Activated T-helper 1 cell treated with anti-CD3 and anti-CD28 coated beads, Interleukin-2, amount 50 U/mL, for 16 hours (primary cell): ENCODE results near the gene PHRF1.

Experiments used
- DNase-seq, 2 donors: peaks; one replicate each; pipeline ENCODE4 v3.0.0-alpha.2; 2020; ENCODE audit warnings: low read depth in 1 of 2, low spot score in 1 of 2

Gene PHRF1

DNA sequence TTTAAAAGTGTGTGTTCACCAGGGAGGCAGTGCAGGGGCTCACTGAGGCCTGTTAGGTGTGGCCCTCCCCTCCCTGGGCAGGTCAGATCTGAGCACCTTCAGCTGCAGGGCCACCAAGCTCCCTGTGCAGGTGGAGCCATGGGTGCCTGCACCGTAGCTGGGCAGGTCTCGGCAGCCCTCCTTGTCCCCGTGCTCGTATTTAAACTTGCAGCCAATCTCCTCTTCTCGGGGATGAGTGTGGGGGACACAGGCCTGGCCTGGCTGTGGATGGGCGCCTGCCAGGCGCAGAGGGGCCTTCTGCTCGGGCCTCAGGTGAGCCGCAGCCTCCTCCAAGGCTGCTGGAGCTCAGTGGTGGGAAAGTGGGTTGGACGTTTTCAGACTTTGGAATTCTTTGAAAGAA is 19.1 kb downstream of the PHRF1 start:
- DNase-seq: no peak

DNA sequence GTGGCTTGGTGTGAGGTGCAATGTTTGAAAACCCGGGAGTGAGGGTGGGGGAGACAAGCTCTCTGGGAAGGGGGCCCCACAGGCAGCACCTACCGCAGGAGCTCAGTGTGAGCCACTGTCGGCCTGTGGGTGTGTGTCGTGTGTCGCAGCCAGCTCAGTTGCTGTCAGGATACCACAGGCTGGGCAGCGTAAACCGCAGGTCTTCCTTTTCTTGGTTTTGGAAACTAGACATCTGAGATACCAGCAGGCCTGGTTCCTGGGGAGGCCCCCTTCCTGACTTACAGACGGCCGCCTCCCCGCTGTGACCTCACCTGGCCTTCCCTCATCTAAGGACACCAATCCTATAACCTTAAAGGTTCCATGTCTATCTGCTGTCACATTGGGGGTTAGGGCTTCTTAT is 20.1 kb downstream of the PHRF1 start:
- DNase-seq: no peak

GRCh38 chr11:597166-597725 is 21.0 kb downstream of the PHRF1 start:
- DNase-seq: no peak

DNA sequence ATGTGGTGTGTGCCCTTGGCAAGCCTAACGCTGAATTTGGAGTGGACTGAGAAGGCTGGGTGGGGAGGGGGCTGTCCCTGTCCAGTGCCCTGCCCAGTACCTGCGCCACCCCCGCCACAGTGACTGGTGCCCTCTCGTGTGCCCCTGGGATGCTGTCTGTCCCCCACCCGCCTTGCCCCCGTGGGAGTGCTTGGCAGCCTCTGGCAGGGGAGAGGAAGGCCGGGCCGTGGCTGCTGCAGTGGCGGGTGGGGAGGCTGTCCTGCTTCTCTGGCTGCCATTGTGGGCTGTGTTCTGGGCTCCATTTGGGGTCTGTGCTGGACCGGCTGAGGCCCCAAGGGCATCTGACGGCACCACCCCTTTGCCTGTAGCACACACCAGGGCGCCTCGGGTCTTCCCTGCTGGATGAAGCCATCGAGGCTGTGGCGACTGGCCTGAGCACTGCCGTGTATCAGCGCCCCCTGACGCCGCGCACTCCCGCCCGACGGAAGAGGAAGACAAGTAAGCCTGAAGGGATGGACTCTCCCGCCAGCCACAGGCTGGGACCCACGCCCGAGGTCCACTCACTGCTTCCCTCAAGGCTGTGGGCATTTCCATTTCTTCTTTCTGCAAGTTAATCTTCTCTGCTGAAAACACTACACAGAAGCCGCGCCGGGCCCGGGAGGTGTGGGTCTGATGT is 21.9 kb downstream of the PHRF1 start:
- no peak for DNase-seq

- DNase-seq: no peak
These were observed 25.4 kb downstream of the PHRF1 start for GRCh38 chr11:601573-602245.

- DNase-seq: no peak
These were observed 26.9 kb downstream of the PHRF1 start for GRCh38 chr11:603154-603553.

DNA sequence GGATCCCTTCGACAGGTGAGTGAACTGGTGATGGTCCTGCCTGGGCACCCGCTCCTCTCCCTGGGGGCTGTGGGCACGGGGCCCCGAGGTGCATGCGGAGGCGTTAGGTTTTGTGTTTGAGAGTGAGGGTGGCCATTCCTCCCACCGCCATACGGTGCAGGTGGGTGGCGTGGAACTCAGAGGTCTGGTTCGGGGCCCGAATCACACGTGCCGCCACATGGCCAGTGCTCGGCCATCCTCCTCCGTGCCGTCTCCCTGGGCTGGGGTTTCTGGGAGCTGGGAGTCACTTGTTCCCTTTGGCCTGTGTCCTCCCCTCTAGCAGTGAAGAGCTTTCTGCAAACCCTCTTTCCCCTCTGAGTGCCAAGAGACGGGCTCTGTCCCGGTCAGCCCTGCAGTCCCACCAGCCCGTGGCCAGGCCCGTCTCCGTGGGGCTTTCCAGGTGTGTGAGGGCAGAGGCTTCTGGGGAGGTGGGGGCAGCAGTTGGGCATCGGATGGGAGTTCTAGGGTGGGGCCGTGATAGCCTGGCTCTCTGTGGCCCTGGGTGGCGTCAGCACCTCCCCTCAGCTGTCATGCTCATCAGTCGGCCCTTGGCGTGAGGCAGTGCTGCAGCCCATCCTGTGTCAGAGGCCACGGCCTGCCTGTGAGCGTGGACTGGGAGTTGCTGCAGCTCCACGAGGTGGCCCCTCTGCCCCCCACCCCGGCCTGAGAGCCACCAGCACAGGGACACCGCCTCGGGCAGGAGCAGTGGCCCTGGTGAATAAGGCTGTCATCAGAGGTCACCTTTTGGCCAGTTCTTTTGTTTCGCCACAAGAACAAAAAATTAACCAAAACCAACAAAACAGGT is 29.2 kb downstream of the PHRF1 start:
- DNase-seq: no peak

- DNase-seq: no peak
These were observed 30.0 kb downstream of the PHRF1 start for GRCh38 chr11:606245-606644.

DNA sequence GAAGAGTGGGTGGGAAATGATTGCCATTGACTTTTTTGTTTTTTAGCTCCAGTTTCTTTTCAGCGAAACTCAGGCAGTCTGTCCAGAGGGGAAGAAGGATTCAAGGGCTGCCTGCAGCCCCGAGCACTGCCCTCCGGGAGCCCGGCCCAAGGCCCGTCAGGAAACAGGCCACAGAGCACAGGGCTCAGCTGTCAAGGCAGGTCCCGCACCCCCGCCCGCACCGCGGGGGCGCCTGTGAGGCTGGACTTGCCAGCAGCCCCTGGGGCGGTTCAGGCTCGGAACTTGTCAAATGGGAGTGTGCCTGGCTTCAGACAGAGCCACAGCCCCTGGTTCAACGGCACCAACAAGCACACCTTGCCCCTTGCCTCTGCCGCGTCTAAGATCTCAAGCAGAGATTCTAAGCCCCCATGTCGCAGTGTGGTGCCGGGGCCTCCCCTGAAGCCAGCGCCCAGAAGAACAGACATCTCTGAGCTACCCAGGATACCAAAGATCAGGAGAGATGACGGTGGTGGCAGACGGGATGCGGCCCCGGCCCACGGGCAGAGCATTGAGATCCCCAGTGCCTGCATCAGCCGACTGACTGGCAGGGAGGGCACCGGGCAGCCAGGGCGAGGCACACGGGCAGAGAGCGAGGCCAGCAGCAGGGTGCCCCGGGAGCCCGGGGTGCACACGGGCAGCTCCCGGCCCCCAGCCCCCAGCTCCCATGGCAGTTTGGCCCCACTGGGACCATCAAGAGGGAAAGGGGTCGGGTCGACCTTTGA is 30.9 kb downstream of the PHRF1 start:
- DNase-seq: no peak

- DNase-seq: no peak
These were observed 31.8 kb downstream of the PHRF1 start for GRCh38 chr11:607971-608659.

GRCh38 chr11:608791-609251 is 32.6 kb downstream of the PHRF1 start:
- no peak for DNase-seq

GRCh38 chr11:609341-609811 is 33.1 kb downstream of the PHRF1 start:
- DNase-seq: no peak

DNA sequence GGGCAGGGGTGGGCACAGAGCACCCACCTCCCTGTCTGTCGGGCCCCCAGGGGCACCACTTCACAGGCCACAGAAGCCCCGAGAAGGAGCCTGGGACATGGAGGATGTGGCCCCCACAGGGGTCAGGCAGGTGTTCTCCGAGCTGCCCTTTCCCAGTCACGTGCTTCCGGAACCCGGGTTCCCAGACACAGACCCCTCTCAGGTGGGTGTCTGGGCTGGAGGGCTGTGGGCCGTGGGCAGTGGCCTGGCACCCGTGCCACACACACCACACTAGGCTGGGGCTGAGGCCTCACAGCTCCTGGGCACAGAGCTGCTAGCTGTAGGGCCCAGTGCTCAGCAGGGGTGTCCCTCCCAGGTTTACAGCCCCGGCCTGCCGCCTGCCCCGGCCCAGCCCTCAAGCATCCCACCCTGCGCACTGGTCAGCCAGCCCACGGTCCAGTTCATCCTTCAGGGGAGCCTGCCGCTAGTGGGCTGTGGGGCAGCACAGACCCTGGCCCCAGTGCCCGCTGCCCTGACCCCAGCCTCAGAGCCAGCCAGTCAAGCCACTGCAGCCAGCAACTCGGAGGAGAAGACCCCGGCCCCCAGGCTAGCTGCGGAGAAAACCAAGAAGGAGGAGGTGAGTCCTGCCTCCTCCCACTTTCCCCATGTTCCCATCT is 34.0 kb downstream of the PHRF1 start:
- DNase-seq: no peak

- DNase-seq: no peak
These were observed 35.0 kb downstream of the PHRF1 start for GRCh38 chr11:611001-611996.

DNA sequence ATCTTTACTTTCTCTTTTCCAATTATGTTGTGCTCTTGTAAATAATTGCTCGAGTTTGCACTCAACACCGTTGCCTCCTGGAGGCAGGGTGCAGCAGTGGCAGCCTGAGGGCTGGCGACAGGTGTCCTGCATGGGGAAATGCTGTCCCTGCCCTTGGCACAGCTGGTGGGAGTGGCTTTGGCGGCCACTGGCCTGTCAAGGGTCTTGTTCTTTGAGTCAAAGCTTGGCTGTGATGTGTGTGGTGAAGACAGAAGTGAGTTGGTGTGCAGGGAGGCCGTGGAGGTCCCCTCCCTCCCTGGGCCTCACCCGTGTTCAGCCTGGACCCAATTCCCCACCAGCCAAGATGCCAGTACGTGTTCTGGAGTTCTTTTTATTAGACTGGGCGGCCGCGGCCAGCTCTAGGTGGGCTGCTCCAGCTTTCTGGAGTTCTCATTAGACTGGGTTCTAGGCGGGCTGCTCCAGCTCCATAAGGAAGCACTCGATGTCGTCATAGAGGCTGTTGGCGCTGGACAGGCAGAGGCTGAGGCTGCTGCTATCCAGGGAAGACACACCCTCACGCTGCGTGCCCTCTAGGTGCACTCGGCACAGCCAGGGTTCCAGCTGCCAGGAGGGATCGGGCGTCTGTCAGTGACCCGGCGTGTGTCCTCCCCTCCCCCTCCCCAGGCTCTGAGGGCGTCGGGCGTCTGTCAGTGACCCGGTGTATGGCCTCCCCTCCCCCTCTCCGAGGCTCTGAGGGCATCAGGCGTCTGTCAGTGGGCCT is 36.1 kb downstream of the PHRF1 start:
- DNase-seq: no peak

DNA sequence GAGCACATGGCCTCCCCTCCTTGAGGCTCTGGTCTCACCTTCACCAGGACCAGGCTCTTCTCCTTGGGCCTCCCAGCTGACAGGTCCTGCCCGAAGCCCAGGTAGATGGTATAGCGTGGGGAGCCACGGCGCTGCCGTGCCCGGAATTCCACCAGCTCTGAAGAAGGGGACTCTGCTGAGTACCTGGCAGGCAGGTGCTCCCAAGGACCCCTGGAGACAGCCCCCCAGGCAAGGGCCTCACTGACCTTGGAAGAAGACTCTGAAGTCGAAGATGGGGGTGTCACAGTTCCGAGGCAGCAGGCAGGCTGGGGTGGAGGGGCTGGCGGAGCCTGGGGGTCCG is 36.7 kb downstream of the PHRF1 start:
- DNase-seq: no peak

- DNase-seq: peak; percentile 55 to 72
These were observed 37.2 kb downstream of the PHRF1 start for GRCh38 chr11:613369-613968.
